ENCODE results near the gene MYT1. TPM values are rescaled to one million over a fixed set of nuclear protein-coding genes. Genes with fewer than 3 reads are reported as not detected.

MYT1 gene
- total and polyA plus RNA-seq, 2 experiments from 2014 or later: 0.03 to 0.06 TPM

DNA sequence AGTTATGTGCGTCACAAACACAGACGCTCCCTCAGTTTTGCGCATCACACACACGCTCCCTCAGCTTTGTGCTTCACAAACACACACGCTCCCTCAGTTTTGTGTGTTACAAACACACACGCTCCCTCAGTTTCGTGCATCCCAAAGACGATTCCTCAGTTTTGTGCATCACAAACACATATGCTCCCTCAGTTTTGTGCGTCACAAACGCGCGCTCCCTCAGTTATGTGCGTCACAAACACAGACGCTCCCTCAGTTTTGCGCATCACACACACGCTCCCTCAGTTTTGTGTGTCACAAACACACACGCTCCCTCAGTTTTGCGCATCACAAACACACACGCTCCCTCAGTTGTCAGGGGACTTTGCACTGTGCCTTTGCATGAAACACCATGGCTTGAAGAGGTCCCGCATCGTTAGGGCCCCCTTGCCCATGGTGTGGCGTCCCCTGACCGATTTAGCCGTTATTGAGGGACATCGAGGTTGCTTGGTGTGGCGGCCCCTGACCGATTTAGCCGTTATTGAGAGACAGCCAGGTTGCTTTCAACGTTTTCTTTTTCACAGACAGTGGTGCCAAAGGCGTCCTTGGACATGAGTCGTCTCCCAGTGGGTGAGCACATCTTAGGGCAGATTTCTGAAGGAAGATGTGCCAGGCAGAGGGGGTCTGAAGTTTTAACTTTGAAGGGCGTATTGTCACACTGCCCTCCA, 28.1 kb upstream of the MYT1 start:
- no peaks in the 10 kb centered on the region for H3K4me1 ChIP-seq (ENCODE audit: insufficient read depth)
- no peaks in the 10 kb centered on the region for H3K9me3 ChIP-seq (ENCODE audit: low read depth)
- no peaks in the 10 kb centered on the region for H3K79me2 ChIP-seq
- TF ChIP-seq EZH2phosphoT487 (IDR thresholded peaks at IDR 0.05; ENCODE audit: low read depth, severe bottlenecking, unreplicated experiment): no peak
- TF ChIP-seq EZH2 (IDR thresholded peaks at IDR 0.05; ENCODE audit: borderline replicate concordance): no peak
- TF ChIP-seq, protein P1, sequence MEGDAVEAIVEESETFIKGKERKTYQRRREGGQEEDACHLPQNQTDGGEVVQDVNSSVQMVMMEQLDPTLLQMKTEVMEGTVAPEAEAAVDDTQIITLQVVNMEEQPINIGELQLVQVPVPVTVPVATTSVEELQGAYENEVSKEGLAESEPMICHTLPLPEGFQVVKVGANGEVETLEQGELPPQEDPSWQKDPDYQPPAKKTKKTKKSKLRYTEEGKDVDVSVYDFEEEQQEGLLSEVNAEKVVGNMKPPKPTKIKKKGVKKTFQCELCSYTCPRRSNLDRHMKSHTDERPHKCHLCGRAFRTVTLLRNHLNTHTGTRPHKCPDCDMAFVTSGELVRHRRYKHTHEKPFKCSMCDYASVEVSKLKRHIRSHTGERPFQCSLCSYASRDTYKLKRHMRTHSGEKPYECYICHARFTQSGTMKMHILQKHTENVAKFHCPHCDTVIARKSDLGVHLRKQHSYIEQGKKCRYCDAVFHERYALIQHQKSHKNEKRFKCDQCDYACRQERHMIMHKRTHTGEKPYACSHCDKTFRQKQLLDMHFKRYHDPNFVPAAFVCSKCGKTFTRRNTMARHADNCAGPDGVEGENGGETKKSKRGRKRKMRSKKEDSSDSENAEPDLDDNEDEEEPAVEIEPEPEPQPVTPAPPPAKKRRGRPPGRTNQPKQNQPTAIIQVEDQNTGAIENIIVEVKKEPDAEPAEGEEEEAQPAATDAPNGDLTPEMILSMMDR (IDR thresholded peaks at IDR 0.05; ENCODE audit: poor library complexity): no peak
- no peaks in the 10 kb centered on the region for H3K36me3 ChIP-seq (replicated peaks; ENCODE audit: insufficient read depth, low read depth)
- 84% methylated on average over 30 of the region's 32 CpGs for WGBS (ENCODE audit: low lambda C conversion rate, missing lambda C conversion rate)
- no peak overlapping the region for H2AFZ ChIP-seq
- no peaks in the 10 kb centered on the region for H4K20me1 ChIP-seq (ENCODE audit: insufficient read depth, poor library complexity, severe bottlenecking)
- no peak overlapping the region for H3K4me2 ChIP-seq
- no peak for DNase-seq (ENCODE audit: low spot score)
- H3K27ac ChIP-seq: no peak overlapping the region
- no peaks in the 10 kb centered on the region for H3K9me2 ChIP-seq (replicated peaks; ENCODE audit: insufficient read depth)
- H3K4me3 ChIP-seq: no peak overlapping the region
- H3K27me3 ChIP-seq: no peaks in the 10 kb centered on the region

DNA sequence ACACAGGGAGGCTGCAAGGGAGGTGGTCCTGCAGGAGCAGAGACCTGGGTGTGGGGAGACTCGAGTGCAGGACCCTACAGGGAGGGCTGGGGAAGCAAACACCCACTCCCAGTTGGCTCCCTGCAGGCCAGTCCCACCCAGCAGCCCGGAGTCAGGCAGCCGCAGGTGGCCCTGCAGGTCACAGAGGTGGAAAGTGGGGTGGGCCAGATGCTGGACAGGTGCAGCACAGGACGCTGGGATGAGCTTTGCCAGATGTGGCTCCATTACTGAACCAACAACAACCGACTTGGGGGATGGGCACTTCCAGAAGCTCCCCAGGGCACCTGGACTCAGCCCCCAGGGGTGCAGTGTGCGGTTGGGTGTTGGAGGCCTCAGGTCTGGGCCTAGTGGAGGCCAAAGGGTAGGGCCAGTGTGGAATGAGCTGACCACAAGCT, 26.6 kb upstream of the MYT1 start:
- Histone ChIP-seq H3K79me2 (no peaks in the 10 kb centered on the region), H3K4me3 (no peak overlapping the region), H3K9me3 (ENCODE audit: low read depth) (no peaks in the 10 kb centered on the region), H3K9me2 (replicated peaks; ENCODE audit: insufficient read depth) (no peaks in the 10 kb centered on the region), H3K4me1 (ENCODE audit: insufficient read depth) (no peaks in the 10 kb centered on the region), H2AFZ (no peak overlapping the region), H4K20me1 (ENCODE audit: insufficient read depth, poor library complexity, severe bottlenecking) (no peaks in the 10 kb centered on the region), H3K36me3 (replicated peaks; ENCODE audit: insufficient read depth, low read depth) (no peaks in the 10 kb centered on the region), H3K27ac (no peak overlapping the region), H3K27me3 (no peaks in the 10 kb centered on the region), H3K4me2 (no peak overlapping the region)
- 88% methylated on average over 6 of the region's 6 CpGs for WGBS (ENCODE audit: low lambda C conversion rate, missing lambda C conversion rate)
- no peak for TF ChIP-seq EZH2 (IDR thresholded peaks at IDR 0.05; ENCODE audit: borderline replicate concordance)
- TF ChIP-seq, protein P1 (IDR thresholded peaks at IDR 0.05; ENCODE audit: poor library complexity): no peak
- no peak for TF ChIP-seq EZH2phosphoT487 (IDR thresholded peaks at IDR 0.05; ENCODE audit: low read depth, severe bottlenecking, unreplicated experiment)
- DNase-seq (ENCODE audit: low spot score): no peak

DNA sequence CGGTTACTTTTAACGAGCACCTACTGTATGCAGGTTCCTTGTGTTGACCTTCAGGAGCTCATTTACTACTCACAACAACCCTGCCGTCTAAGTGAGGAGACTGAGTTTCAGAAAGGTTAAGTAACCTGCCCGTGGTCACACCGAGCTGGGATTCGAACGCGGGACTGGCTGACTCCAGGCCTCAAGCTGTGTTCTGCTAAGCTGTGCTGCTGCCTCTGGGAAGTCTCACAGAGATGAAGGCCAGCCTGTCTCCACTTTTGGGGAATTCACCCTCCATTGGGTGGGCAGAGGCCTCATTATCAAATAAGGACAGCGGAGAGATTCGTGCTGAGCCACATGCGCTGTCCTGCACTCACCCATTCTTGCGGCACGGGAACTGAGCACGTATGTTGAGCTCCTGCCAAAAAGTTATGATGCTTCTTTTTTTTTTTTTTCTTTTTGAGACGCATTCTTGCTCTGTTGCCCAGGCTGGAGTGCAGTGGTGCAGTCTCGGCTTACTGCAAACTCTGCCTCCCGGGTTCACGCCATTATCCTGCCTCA, 25.9 kb upstream of the MYT1 start:
- TF ChIP-seq EZH2phosphoT487 (IDR thresholded peaks at IDR 0.05; ENCODE audit: low read depth, severe bottlenecking, unreplicated experiment) (no peak), EZH2 (IDR thresholded peaks at IDR 0.05; ENCODE audit: borderline replicate concordance) (no peak)
- TF ChIP-seq, protein P1 (IDR thresholded peaks at IDR 0.05; ENCODE audit: poor library complexity): no peak
- WGBS (ENCODE audit: low lambda C conversion rate, missing lambda C conversion rate): 96% methylated on average over 18 of the region's 18 CpGs

More for the DNA sequence above, 25.9 kb upstream of the MYT1 start:
- no peak for DNase-seq (ENCODE audit: low spot score)
- no peak overlapping the region for H2AFZ ChIP-seq
- H3K27me3 ChIP-seq: no peaks in the 10 kb centered on the region
- no peaks in the 10 kb centered on the region for H3K4me1 ChIP-seq (ENCODE audit: insufficient read depth)
- no peaks in the 10 kb centered on the region for H4K20me1 ChIP-seq (ENCODE audit: insufficient read depth, poor library complexity, severe bottlenecking)
- no peaks in the 10 kb centered on the region for H3K9me3 ChIP-seq (ENCODE audit: low read depth)
- H3K4me3 ChIP-seq: no peak overlapping the region
- no peaks in the 10 kb centered on the region for H3K9me2 ChIP-seq (replicated peaks; ENCODE audit: insufficient read depth)
- no peak overlapping the region for H3K27ac ChIP-seq
- no peaks in the 10 kb centered on the region for H3K36me3 ChIP-seq (replicated peaks; ENCODE audit: insufficient read depth, low read depth)
- no peaks in the 10 kb centered on the region for H3K79me2 ChIP-seq
- H3K4me2 ChIP-seq: no peak overlapping the region

Data from hepatocyte (in vitro differentiated cells).